H1 (cell line): ENCODE results near the gene FNIP2. TPM values are rescaled to one million over a fixed set of nuclear protein-coding genes. Genes with fewer than 3 reads are reported as not detected.

Experiments
- BACH1 ChIP-seq: IDR thresholded peaks from 2 replicates; pipeline ENCODE4 v1.6.1; 2012; ENCODE audit warnings: low read length, improper control_type of control experiment
- CBX5 ChIP-seq: fragments of 300-800, 300-1000 bp; sonication (generic); IDR thresholded peaks from 2 replicates; pipeline ENCODE4 v1.7.1; 2016; ENCODE audit warnings: antibody characterized with exemption, low read length, low read depth
- CHD7 ChIP-seq: fragments of 300-600 bp; sonication (generic); IDR thresholded peaks from 2 replicates; pipeline ENCODE4 v1.7.1; 2012; ENCODE audit warnings: low read length, moderate library complexity, mild to moderate bottlenecking, inconsistent platforms; ENCODE audit not compliant: insufficient replicate concordance
- HDAC6 ChIP-seq: IDR thresholded peaks from one replicate; pipeline ENCODE4 v1.7.1; 2012; ENCODE audit warnings: low read depth, mild to moderate bottlenecking, inconsistent platforms, low read length, moderate library complexity
- JUN ChIP-seq: IDR thresholded peaks from 2 replicates; pipeline ENCODE4 v1.6.1; 2011; ENCODE audit warnings: low read depth, mild to moderate bottlenecking, improper control_type of control experiment, low read length
- TBP ChIP-seq: IDR thresholded peaks from 2 replicates; pipeline ENCODE4 v1.6.1; 2011; ENCODE audit warnings: low read depth, low read length, improper control_type of control experiment
- polyA plus RNA-seq, 7 experiments: library from polyadenylated mRNA; depleted of rRNA in 3 of 7; stranded (reverse) in 5 of 7; unstranded in 2 of 7; fragments of >200 nt in 5 of 7; fragments of 200-250 nt in 2 of 7; gene quantifications; 1 replicate in 5 of 7; 2 replicates in 1 of 7; 4 replicates in 1 of 7; pipeline versions ENCODE4 v1.2.1 to v1.2.3, GENCODE V29; 2011 to 2013; ENCODE audit warnings: missing spikeins in 2 of 7, mixed read lengths in 2 of 7
- total RNA-seq: library from RNA; stranded (reverse); fragmentation: NEBNext Ultra II Directional; extraction: Animal tissue kit (Norgen Biotek cat#: 25700); gene quantifications from 2 replicates; pipeline ENCODE4 v1.2.1, GENCODE V29; 2021
- TF ChIP-seq, protein P1 (sequence below): IDR thresholded peaks from 2 replicates; pipeline ENCODE4 v1.6.1; 2011; ENCODE audit warnings: low read length, improper control_type of control experiment

Gene FNIP2
- total and polyA plus RNA-seq, 2 of the 8 experiments (the other 6 are each of a cell fraction or from before 2014, with no cell fraction given), result 4.0 to 13.0 TPM

- TF ChIP-seq JUN (no peak), CBX5 (no peak), BACH1 (no peak), TBP (no peak), CHD7 (no peak), HDAC6 (no peak)
- TF ChIP-seq, protein P1, sequence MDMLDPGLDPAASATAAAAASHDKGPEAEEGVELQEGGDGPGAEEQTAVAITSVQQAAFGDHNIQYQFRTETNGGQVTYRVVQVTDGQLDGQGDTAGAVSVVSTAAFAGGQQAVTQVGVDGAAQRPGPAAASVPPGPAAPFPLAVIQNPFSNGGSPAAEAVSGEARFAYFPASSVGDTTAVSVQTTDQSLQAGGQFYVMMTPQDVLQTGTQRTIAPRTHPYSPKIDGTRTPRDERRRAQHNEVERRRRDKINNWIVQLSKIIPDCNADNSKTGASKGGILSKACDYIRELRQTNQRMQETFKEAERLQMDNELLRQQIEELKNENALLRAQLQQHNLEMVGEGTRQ, result no peak
Observed at GRCh38 chr4:158818560-158819140, 49.8 kb downstream of the FNIP2 start (continued).
